Brain pericyte (primary cell): ENCODE measurements around the gene MYH9.

Experiments
- DNase-seq: peaks from one replicate; pipeline ENCODE4 v3.0.0-alpha.2; 2012; ENCODE audit warnings: low read depth, low spot score

Gene MYH9

DNA sequence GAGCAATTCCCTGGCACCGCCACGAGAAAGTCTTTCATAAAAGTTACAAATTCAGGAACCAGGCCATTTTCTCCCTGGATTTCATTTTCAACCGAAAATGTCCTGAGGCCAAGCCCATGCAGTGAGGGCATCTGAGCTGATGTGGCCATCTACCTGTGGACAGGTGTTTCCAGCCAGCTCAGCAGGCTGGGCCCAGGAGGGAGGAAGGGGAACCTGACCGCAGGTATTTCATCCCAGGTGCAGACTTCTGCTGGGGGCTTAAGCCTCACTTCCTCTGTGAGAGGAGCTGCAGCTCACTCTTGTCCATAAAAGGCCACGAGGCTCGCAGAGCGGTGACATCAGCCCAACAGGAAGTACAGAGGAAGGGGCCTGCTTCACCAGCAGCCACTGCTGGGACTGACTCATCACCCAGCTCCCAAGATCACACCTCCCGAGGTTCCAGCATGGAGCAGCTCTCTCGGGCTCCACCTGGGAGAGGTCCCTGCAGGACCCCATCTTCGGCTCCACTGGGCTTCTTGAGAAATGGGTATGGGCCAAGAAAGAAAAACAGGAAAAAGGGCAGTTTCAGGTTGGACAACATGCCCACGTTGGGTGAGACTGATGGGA lies 56.4 kb downstream of the MYH9 start:
- DNase-seq, result no peak

GRCh38 chr22:36330655-36331305 lies 57.0 kb downstream of the MYH9 start:
- no peak for DNase-seq

DNA sequence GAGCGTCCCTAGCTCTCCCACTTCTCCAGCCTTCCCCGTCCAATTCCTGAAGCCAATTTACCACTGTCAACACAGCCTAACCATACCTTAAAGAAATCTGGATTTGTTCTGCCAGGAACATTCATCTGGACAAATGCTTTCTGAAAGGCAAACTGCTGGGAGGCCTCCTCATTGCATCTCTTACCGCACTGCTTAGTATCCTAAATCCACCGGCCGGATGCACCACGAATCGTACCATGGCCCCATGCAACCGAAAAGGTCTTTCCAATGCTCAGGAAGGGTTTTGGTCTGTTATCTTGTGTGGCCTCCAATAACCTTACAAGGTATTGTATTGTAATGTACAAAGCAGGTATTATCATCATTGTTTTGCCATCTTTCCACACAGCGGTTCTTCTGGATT lies 57.6 kb downstream of the MYH9 start:
- DNase-seq, result no peak

GRCh38 chr22:36329254-36330078 lies 58.3 kb downstream of the MYH9 start:
- no peak for DNase-seq

DNA sequence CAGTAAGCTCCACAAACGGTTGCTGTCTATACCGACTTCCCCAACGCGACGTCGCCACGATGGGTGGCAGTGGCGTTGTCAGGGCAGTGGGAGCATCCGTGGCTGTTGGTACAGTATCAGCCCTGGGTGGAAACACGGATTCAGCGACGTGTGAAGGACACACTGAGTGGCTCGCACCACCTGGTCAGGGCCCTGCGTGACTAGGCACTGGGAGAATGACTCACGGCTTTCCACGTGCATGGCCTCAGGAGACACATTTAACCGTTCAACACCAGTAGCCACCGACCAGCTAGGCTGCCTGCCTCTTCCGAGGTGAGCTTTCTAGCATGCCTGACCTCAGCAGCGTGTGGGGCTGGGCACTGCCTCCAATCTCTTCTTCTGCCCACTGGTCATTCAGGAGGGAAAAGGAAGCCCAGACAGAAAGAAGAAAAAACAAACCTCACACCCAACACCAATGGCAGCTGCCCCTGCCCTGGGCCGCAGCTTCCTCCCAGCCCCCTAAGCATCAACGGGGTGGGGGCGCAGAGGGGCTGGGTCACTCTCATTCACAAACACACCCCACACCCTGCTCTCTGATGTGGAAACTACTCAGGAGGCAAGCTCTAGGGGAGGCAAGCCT lies 59.0 kb downstream of the MYH9 start:
- peak; percentile 68 for DNase-seq

DNA sequence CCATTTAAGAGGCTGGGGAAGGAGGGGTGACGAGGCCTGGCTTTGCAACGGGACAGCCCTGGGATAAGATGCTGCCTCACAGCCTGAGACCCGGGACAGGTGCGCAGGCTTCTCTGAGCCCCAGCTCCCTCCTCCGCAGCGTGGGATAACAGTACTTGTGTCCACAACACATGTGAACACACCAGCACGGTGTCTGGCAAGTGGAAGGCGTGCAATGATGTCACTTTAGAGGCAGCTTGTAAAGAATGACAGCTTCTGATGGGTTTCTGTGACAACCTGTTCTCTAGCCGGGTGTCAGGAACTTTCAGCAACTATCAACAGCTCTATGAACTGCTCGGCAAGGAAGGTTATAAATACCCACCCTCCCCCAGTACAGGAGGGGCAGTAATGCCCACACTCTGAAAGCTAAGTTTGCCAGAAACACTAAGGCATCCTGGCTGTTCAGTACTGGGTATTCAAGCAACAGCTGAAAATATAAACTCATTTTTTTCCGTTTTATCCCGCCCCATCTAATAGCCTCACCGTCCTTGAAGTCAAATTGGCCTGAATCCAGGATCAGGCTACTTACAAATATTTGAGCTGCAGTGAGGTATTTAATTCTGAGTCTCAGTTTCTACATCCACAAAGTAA lies 59.7 kb downstream of the MYH9 start:
- no peak for DNase-seq

DNA sequence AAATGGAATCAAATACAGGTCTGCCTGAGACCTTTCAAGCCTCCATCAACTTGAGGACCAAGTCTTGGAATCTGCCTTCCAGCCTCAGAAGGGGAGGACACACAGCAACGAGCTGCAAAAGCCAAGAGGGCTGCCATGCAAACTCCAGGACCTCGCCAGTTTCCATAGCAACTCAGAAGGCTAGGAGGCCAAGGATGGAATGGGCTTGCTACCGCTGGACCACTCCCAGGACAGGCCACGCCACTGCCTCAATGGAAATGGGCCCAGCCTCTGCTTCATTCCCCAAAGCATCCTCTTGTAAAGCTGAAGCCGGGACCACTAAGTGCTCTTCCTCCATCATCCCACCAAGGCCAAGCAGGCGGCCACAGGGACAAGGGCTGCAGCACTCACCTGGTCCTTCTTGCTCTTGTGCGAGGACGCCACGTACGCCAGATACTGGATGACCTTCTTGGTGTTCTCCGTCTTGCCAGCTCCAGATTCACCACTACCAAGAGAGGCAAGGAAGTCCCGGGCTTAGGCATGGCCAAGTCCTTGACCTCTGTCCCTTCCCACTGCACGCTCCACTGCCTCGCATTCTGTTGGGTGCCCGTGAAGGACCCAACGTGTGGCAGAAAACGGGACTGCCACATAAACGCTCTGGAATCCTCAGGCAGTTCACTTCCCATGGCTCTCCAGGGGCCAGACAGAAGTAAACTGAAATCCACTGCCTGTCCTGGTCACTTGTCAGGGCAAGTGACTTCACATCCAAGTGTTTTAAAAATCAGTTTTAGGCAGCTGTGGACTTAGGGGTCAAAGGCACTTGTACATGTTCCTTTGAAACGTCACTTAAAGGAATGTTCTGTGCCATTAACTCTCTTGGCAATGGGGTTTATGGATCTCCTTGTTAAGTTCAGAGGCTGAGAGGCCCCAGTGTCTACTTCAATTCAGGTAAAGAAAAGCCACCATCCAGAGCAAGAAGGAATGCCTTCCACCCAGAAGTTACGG lies 61.3 kb downstream of the MYH9 start:
- DNase-seq, result no peak

DNA sequence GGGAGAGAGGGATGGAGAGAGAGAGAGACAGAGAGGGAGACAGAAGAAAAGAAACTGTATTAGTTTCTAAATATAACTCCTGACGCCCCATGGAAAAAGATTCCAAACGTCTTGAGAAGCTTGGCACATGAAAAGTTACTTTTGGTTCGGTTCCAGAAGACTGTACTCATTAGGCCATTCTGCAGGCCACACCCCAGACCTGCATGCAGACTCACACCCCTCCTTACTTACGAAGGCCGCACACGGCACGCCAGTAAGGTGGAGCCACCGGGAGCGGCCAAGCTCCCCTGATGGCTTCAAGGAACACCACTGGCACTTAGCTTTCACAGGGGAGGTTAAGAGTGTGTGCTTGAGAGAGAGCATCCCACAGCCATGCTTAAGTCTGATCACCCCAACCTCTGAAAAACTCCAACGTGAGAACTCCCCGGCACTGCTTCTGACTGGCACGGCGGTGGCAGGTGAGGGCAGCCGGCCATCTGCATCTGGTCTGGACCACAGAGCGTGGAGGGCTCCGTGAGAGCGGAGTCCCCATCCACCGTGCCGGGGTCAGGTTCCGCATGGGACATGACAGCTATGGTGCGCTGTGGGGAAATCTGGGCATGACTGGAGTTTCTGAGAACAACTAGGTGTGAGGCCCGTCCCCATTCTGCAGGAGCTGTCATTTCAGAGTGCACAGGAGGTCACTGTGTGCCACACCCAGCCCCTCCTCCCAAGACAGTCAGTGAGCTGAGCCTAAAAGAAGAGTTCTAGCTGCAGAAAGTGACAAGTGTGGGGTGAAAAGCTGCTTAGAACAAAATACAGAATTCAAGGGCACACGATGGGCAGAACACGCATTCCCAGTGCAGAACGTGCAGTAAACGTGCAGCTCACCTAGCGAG lies 62.4 kb downstream of the MYH9 start:
- no peak for DNase-seq

- no peak for DNase-seq
These were observed 63.4 kb downstream of the MYH9 start for GRCh38 chr22:36324414-36324813.

DNA sequence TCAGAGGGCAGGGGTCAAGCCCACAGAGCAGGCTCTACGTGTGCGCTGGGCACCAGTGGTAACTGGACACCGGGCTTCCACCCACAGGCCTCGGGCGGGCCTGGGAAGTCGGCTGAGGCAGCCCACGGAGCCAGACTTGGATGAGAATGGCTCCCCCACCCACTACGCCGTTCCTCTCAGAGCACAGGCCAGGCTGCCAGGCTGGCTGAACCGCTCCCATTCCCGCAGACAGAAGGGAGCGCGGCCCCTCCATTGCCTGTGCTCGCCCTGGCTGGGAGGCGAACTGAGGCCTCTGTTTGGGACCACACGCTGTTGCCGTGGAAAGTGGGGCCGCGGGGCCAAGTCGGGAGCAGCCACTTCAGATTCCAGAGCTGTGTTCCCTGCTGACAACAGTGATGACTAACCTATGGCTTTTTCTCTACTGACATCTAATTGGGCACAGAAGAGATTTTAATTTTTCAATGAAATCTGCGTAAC lies 63.9 kb downstream of the MYH9 start:
- no peak for DNase-seq

GRCh38 chr22:36323182-36323854 lies 64.4 kb downstream of the MYH9 start:
- no peak for DNase-seq

GRCh38 chr22:36322602-36322915 lies 65.2 kb downstream of the MYH9 start:
- no peak for DNase-seq

DNA sequence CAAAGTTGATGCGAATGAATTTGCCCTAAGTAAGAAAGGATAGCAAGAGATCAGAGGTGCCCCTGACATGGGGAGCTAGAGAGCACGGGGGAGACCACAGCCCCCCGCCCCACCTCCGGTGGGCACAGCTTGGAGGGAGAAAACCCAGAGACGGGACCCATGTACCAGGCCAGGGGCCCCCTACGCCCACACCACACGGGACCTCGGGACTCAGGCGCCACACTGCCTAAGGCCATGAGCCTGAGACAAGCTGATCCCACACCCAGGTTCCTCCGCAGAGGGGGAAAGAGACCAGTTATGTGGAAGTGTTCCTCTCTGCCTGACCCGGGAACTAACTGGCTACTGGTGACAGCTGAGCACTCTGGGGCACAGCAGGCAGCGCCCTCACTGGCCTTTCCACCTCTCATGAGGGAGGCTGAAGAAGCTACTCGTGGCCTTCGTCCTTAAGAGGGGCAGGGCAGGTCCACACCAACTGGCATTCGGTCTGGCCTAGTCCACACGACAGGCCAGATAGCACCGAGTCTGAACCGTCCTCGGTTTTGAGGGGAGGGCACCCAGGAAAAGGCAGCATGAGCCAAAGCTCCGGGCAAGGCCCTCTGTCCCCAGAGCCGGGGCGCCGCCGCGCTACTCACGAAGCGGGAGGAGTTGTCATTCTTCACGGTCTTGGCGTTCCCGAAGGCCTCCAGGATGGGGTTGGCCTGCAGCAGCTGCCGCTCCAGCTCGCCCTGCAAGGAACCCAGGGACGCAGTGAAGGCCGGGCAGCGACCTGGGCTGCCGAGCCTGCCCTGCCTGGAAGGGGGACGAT lies 65.8 kb downstream of the MYH9 start:
- no peak for DNase-seq

DNA sequence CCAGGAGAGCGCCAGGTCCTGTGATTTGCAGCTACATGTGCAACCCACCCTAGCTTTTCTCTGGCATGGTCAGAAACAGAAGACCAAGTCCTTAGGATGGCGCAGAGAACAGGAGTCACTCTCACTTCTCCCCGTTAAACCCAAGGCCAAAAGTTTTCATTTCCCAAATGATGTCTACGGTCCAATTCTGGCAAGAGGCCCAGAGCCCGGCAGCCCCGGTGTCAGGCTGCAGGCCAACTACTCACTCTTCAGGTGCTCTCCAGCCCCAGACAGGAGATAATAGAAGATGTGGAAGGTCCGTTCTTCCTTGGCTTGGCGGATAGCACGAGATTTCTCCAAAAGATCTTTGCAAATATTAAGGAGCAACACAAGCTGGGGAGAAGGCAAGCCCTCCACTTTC lies 67.2 kb downstream of the MYH9 start:
- no peak for DNase-seq

DNA sequence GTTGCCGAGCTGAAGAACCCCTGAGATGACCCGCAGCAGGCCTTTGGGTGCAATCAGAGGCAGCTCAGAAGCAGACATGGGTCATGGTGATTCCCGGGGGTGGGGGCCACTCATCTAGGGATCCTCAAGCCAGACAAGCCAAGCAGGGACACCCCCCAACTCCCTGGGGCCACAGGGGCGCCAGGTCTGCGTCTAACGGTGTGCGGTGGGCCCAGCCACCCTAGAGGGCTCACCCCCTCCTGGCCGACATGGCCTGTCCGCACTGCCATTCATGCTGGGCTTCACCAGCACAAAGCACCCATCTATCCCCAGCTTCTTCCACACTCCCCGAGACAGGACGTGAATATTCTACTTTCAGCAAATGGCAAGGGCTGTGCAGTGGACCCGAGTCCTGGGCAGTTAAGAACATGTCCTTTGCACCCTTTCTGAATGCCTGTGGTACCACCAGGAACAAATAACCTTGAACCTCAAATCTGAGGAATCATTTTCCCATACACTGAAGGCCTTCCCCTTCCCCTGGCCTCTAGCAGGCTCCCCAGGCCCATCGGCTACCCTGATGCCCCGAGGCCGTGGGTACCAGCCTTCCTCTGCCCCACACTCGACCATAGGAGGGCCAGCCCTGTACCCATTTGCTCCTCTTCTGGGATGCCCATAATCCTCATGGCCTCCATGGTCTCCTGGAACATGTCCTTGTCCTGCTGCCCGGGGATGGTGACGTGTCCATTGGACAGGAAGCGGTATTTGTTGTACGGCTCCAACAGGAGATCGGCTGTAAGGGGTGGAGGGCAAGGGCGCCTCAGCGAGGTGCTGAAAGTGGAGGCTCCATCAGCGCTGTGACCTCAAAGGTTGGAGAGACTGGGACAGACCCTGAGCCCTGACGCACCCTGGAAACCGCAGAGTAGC lies 67.9 kb downstream of the MYH9 start:
- no peak for DNase-seq

- no peak for DNase-seq
These were observed 69.3 kb downstream of the MYH9 start for GRCh38 chr22:36318442-36318841.

DNA sequence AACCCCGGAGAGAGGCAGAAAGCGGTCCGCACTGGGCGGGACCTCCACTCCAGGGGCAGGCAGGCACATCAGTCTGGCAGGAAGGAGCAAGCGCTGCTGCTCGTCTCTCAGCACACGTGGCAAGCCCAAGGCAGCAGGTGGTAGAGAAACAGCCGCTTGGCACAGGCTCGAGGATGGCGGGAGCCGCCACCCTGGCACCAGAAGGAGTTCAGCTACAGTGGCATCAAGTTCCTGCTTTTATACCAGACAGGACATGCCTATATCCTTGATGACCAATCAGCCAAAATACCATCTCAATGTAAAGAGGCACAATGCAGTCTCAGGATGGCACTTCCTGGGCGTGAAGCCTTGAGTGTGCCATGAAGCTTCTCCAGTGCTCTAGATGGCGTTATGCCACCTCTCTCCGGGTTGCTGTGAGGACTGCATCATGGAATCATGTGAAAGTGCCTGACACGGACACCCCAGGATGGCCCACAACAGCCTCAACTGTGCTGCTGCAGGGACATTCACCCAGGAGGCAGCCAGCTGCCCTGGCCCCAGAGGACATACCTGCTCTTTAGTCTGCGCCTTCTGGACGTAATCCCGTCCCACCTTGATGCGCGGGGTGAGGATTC lies 70.0 kb downstream of the MYH9 start:
- DNase-seq, result no peak
